ENCODE results near the gene TNIP1.
A peak's percentile ranks its signal among the peaks of the same experiment; 100 is the strongest.

TNIP1 gene

GRCh38 chr5:151080613-151081430 is at the start of gene TNIP1:
TNIP1 (minus strand) TSS chr5:151081034; CDS start chr5:151065095, 15,939 bp downstream.
- peak; percentile 97 for DNase-seq

- no peak for DNase-seq
These were observed 49.5 kb upstream of the TNIP1 start for GRCh38 chr5:151130235-151130921.

- no peak for DNase-seq
These were observed 48.0 kb upstream of the TNIP1 start for GRCh38 chr5:151128817-151129216.

GRCh38 chr5:151127926-151128325 is 47.1 kb upstream of the TNIP1 start:
- no peak for DNase-seq

GRCh38 chr5:151126199-151126645 is 45.4 kb upstream of the TNIP1 start:
- DNase-seq = peak; percentile 77

GRCh38 chr5:151125421-151125820 is 44.6 kb upstream of the TNIP1 start:
- DNase-seq = no peak

GRCh38 chr5:151123897-151124751 is 43.3 kb upstream of the TNIP1 start:
- peak; percentile 70 for DNase-seq

GRCh38 chr5:151122828-151123227 is 42.0 kb upstream of the TNIP1 start:
- no peak for DNase-seq

GRCh38 chr5:151121665-151122064 is 40.8 kb upstream of the TNIP1 start:
- DNase-seq = no peak

- no peak for DNase-seq
These were observed 40.3 kb upstream of the TNIP1 start for GRCh38 chr5:151121095-151121494.

- DNase-seq = no peak
These were observed 38.2 kb upstream of the TNIP1 start for GRCh38 chr5:151118913-151119575.

GRCh38 chr5:151115272-151115905 is 34.6 kb upstream of the TNIP1 start:
- peak; percentile 87 for DNase-seq

- no peak for DNase-seq
These were observed 32.8 kb upstream of the TNIP1 start for GRCh38 chr5:151113651-151114050.

GRCh38 chr5:151110992-151111391 is 30.2 kb upstream of the TNIP1 start:
- DNase-seq = no peak

- no peak for DNase-seq
These were observed 29.4 kb upstream of the TNIP1 start for GRCh38 chr5:151110122-151110681.

GRCh38 chr5:151108566-151108965 is 27.7 kb upstream of the TNIP1 start:
- DNase-seq = no peak

GRCh38 chr5:151107738-151108520 is 27.1 kb upstream of the TNIP1 start:
- DNase-seq = no peak

- no peak for DNase-seq
These were observed 26.2 kb upstream of the TNIP1 start for GRCh38 chr5:151107084-151107483.

- no peak for DNase-seq
These were observed 25.7 kb upstream of the TNIP1 start for GRCh38 chr5:151106509-151106908.

GRCh38 chr5:151106043-151106442 is 25.2 kb upstream of the TNIP1 start:
- no peak for DNase-seq

- DNase-seq = no peak
These were observed 24.7 kb upstream of the TNIP1 start for GRCh38 chr5:151105561-151105960.
